K562 (cell line): Measurements from ENCODE around the gene PPP2R2D. TPM values are rescaled to one million over a fixed set of nuclear protein-coding genes. Genes with fewer than 3 reads are reported as not detected.

Experiments
- ARID1B ChIP-seq: fragments of 450-650 bp; IDR thresholded peaks from 2 replicates; pipeline ENCODE4 v1.6.1; 2016; ENCODE audit warnings: antibody characterized with exemption, mild to moderate bottlenecking, inconsistent platforms
- C11orf30 ChIP-seq: fragments of 450-650 bp; IDR thresholded peaks from 2 replicates; pipeline ENCODE4 v1.6.1; 2016; ENCODE audit warnings: low read depth, mild to moderate bottlenecking
- CBX3 ChIP-seq, 2 experiments: IDR thresholded peaks; 1 replicate in 1 of 2; 2 replicates in 1 of 2; pipeline ENCODE4 v1.6.1; 2012; ENCODE audit warnings: inconsistent platforms in 2 of 2, low read length in 2 of 2, borderline replicate concordance in 1 of 2, control low read depth in 1 of 2
- DACH1 ChIP-seq: fragments of 450-650 bp; IDR thresholded peaks from 2 replicates; pipeline ENCODE4 v1.6.1; 2018; ENCODE audit not compliant: partially characterized antibody
- DPF2 ChIP-seq: fragments of 450-650 bp; IDR thresholded peaks from 2 replicates; pipeline ENCODE4 v1.6.1; 2016
- HMG20A ChIP-seq: fragments of 450-650 bp; formaldehyde crosslinking; conservative IDR thresholded peaks from 2 replicates; pipeline ENCODE4 v1.4.0; 2020; ENCODE audit warnings: mild to moderate bottlenecking, mixed read lengths
- JUND ChIP-seq, 2 experiments: IDR thresholded peaks; 2 replicates in 1 of 2; 3 replicates in 1 of 2; pipeline ENCODE4 v1.6.1; 2011; ENCODE audit warnings: borderline replicate concordance in 2 of 2, low read depth in 2 of 2, low read length in 2 of 2, improper control_type of control experiment in 1 of 2, missing biosample characterization in 1 of 2, missing genetic modification characterization in 1 of 2, missing genetic modification reagents in 1 of 2
- MAFG ChIP-seq: fragments of 450-650 bp; conservative IDR thresholded peaks from 2 replicates; pipeline ENCODE4 v1.6.1; 2016; ENCODE audit warnings: missing genetic modification characterization, missing compliant biosample characterization
- MBD2 ChIP-seq: sonication (generic); IDR thresholded peaks from 2 replicates; pipeline ENCODE4 v1.6.1; 2016; ENCODE audit warnings: low read depth, borderline replicate concordance
- MEIS2 ChIP-seq: fragments of 450-650 bp; IDR thresholded peaks from 2 replicates; pipeline ENCODE4 v1.6.1; 2014; ENCODE audit warnings: mild to moderate bottlenecking; ENCODE audit not compliant: partially characterized antibody
- PCBP2 ChIP-seq: fragments of 200-400 bp; formaldehyde crosslinking; IDR thresholded peaks from 2 replicates; pipeline ENCODE4 v1.6.1; 2018; ENCODE audit warnings: low read length, low read depth, mild to moderate bottlenecking, moderate library complexity; ENCODE audit not compliant: poor library complexity, severe bottlenecking
- POLR2A ChIP-seq: fragments of 450-650 bp; conservative IDR thresholded peaks from 2 replicates; pipeline ENCODE4 v1.6.1; 2016
- SLC30A9 ChIP-seq: fragments of 250-450 bp; sonication (Bioruptor Pico); IDR thresholded peaks from 2 replicates; pipeline ENCODE4 v1.8.0; 2022; ENCODE audit warnings: mild to moderate bottlenecking, moderate library complexity
- SMARCA4 ChIP-seq: fragments of 450-650 bp; IDR thresholded peaks from 2 replicates; pipeline ENCODE4 v1.6.1; 2016
- TARDBP ChIP-seq: fragments of 450-650 bp; IDR thresholded peaks from 2 replicates; pipeline ENCODE4 v1.6.1; 2016
- TRIM24 ChIP-seq, 2 experiments: fragments of 450-650 bp; IDR thresholded peaks; 2 replicates each; pipeline ENCODE4 v1.6.1; 2016
- TRIM28 ChIP-seq: fragments of 450-650 bp; IDR thresholded peaks from 2 replicates; pipeline ENCODE4 v1.6.1; 2017
- ZNF561 ChIP-seq: fragments of 450-650 bp; formaldehyde crosslinking; conservative IDR thresholded peaks from 2 replicates; pipeline ENCODE4 v1.4.0; 2020; ENCODE audit warnings: mild to moderate bottlenecking, moderate library complexity
- polyA plus RNA-seq, 8 experiments: library from polyadenylated mRNA; depleted of rRNA in 4 of 8; stranded (reverse) in 5 of 8; unstranded in 3 of 8; fragments of >200 nt; fragmentation: Nextera tagmentation in 2 of 8; fragmentation: Illumina TruSeq in 1 of 8; extraction: Ambion mirVana in 2 of 8; extraction: Trizol in 1 of 8; gene quantifications; 2 replicates each; pipeline versions ENCODE4 v1.2.1 to v1.2.3, GENCODE V29; 2011 to 2014; ENCODE audit warnings: inconsistent platforms in 1 of 8, missing spikeins in 1 of 8
- total RNA-seq, 7 experiments: library from RNA; depleted of rRNA in 6 of 7; stranded (reverse); fragments of >200 nt in 6 of 7; fragmentation: Illumina TruSeq in 2 of 7; extraction: Trizol in 2 of 7; gene quantifications; 2 replicates each; pipeline versions ENCODE4 v1.2.1 to v1.2.3, GENCODE V29; 2011 to 2021; ENCODE audit warnings: low replicate concordance in 1 of 7
- TF ChIP-seq, protein P1 (sequence below), 2 experiments: fragments of 450-650 bp in 1 of 2; sonication (generic) in 1 of 2; formaldehyde crosslinking in 1 of 2; IDR thresholded peaks in 1 of 2; conservative IDR thresholded peaks in 1 of 2; 2 replicates each; pipeline versions ENCODE4 v1.6.1 to v1.8.1; 2016 to 2023; ENCODE audit warnings: mild to moderate bottlenecking in 2 of 2, moderate library complexity in 2 of 2, inconsistent platforms in 1 of 2, missing genetic modification reagents in 1 of 2
- TF ChIP-seq, protein P2 (sequence below): fragments of 450-650 bp; IDR thresholded peaks from 2 replicates; pipeline ENCODE4 v1.6.1; 2017; ENCODE audit warnings: mild to moderate bottlenecking, moderate library complexity
- TF ChIP-seq, protein P3 (sequence below): sonication (generic); formaldehyde crosslinking; IDR thresholded peaks from 2 replicates; pipeline ENCODE4 v1.8.0; 2022; ENCODE audit warnings: missing genetic modification reagents, mild to moderate bottlenecking, moderate library complexity, borderline replicate concordance

PPP2R2D gene
- total and polyA plus RNA-seq, 9 of the 15 experiments (the other 6 are each of a cell fraction or from before 2014, with no cell fraction given) = 1.9 to 37.0 (median 26.8) TPM

DNA sequence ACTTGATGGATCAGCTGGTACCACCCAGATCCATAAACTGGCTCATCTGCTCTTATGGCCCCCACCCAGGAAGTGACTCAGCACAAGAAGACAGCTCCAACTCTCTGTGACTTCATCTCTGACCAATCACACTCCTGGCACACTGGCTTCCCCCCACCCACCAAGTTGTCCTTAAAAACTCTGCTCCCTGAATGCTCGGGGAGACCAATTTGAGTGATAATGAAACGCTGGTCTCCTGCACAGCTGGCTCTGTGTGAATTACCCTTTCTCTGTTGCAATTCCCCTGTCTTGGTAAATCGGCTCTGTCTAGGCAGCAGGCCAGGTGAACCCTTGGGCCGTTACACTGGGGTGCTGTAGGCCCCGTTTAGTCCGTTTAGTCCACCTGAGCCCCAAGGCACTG is 104.3 kb downstream of the PPP2R2D start (continued):
- TF ChIP-seq HMG20A (CRISPR knock-in tag) = no peak
- TF ChIP-seq MAFG (tag) = peak; percentile 63
- TF ChIP-seq, protein P1, sequence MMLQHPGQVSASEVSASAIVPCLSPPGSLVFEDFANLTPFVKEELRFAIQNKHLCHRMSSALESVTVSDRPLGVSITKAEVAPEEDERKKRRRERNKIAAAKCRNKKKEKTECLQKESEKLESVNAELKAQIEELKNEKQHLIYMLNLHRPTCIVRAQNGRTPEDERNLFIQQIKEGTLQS (IDR thresholded peaks at IDR 0.05) = 0 out of 2 replicates have a peak, but pooled peaks have one; percentile 53
- TF ChIP-seq, protein P1 (CRISPR knock-in tag; conservative IDR thresholded peaks at IDR 0.05) = no peak
- TF ChIP-seq MBD2 = no peak
- TF ChIP-seq CBX3 (IDR thresholded peaks at IDR 0.05; ENCODE audit: borderline replicate concordance in 1 of 2, low read length in 2 of 2) = peak in 1 of 2 experiments; percentile 73; a peak in 1 of 3 replicates
- TF ChIP-seq PCBP2 = no peak
- TF ChIP-seq MEIS2 = peak; percentile 13
- TF ChIP-seq POLR2A = peak; percentile 45; the same call in 1 of the 2 replicates
- TF ChIP-seq TRIM24 (IDR thresholded peaks at IDR 0.05) = peak; percentile 51 to 73
- TF ChIP-seq, protein P2, sequence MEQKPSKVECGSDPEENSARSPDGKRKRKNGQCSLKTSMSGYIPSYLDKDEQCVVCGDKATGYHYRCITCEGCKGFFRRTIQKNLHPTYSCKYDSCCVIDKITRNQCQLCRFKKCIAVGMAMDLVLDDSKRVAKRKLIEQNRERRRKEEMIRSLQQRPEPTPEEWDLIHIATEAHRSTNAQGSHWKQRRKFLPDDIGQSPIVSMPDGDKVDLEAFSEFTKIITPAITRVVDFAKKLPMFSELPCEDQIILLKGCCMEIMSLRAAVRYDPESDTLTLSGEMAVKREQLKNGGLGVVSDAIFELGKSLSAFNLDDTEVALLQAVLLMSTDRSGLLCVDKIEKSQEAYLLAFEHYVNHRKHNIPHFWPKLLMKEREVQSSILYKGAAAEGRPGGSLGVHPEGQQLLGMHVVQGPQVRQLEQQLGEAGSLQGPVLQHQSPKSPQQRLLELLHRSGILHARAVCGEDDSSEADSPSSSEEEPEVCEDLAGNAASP = peak; percentile 51
- TF ChIP-seq ARID1B = 0 out of 2 replicates have a peak, but pooled peaks have one; percentile 10
- peak; percentile 59 for TF ChIP-seq C11orf30
- no peak for TF ChIP-seq SLC30A9
- no peak for TF ChIP-seq TARDBP
- TF ChIP-seq ZNF561 = no peak
- TF ChIP-seq DACH1 = peak; percentile 24
- TF ChIP-seq SMARCA4 = 0 out of 2 replicates have a peak, but pooled peaks have one; percentile 26
- TF ChIP-seq, protein P3, sequence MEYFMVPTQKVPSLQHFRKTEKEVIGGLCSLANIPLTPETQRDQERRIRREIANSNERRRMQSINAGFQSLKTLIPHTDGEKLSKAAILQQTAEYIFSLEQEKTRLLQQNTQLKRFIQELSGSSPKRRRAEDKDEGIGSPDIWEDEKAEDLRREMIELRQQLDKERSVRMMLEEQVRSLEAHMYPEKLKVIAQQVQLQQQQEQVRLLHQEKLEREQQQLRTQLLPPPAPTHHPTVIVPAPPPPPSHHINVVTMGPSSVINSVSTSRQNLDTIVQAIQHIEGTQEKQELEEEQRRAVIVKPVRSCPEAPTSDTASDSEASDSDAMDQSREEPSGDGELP (CRISPR knock-in tag) = 0 out of 2 replicates have a peak, but pooled peaks have one; percentile 20
- peak; percentile 60; the same call in 1 of the 2 replicates for TF ChIP-seq TRIM28
- peak; percentile 35; the same call in 1 of the 2 replicates for TF ChIP-seq JUND (IDR thresholded peaks at IDR 0.05; ENCODE audit: borderline replicate concordance, low read depth, low read length)
- TF ChIP-seq JUND (tag; IDR thresholded peaks at IDR 0.05; ENCODE audit: borderline replicate concordance, low read depth, low read length) = peak; percentile 11; the same call in 1 of the 3 replicates
- TF ChIP-seq DPF2 = 0 out of 2 replicates have a peak, but pooled peaks have one; percentile 34
